Adrenal gland (tissue), 12 donors: Measurements from ENCODE around the gene DCDC2C. TPM values are rescaled to one million over a fixed set of nuclear protein-coding genes. Genes with fewer than 3 reads are reported as not detected.

ENCODE experiments used
- DNase-seq, 7 donors: peaks; one replicate each; pipeline ENCODE4 v3.0.0-alpha.2; 2019 to 2020
- H3K27ac ChIP-seq, 5 donors: fragments of 200-600 bp; sonication (generic) in 4 of 5; 1 replicate in 3 of 5; 2 replicates in 2 of 5; pipeline versions ENCODE4 v1.5.1 to v1.8.0; 2016 to 2020; ENCODE audit warnings: mild to moderate bottlenecking in 1 of 5
- H3K27me3 ChIP-seq: fragments of 200-600 bp; 2 replicates; pipeline ENCODE4 v1.8.0; 2021
- H3K36me3 ChIP-seq, 2 donors: fragments of 200-600 bp; replicated peaks in 1 of 2; 1 replicate in 1 of 2; 2 replicates in 1 of 2; pipeline versions ENCODE4 v1.5.1 to v1.8.0; 2018 to 2022
- H3K4me1 ChIP-seq, 2 donors: fragments of 200-600 bp; replicated peaks in 1 of 2; 1 replicate in 1 of 2; 2 replicates in 1 of 2; pipeline versions ENCODE4 v1.5.1 to v1.8.0; 2018 to 2021
- H3K4me3 ChIP-seq, 4 donors: fragments of 200-600 bp; sonication (generic) in 3 of 4; one replicate each; pipeline ENCODE4 v1.5.1; 2016 to 2018
- H3K9me3 ChIP-seq, 3 donors: fragments of 200-600 bp; sonication (generic) in 1 of 3; replicated peaks in 1 of 3; 1 replicate in 2 of 3; 2 replicates in 1 of 3; pipeline versions ENCODE4 v1.5.1 to v1.8.0; 2016 to 2021
- CTCF ChIP-seq, 6 experiments: fragments of 450-650 bp in 4 of 6; fragments of 200-600 bp in 2 of 6; sonication (generic) in 1 of 6; IDR thresholded peaks; 1 replicate in 5 of 6; 2 replicates in 1 of 6; pipeline versions ENCODE4 v1.5.1 to v1.8.0; 2016 to 2021; ENCODE audit warnings: antibody characterized with exemption in 6 of 6, mild to moderate bottlenecking in 2 of 6, moderate library complexity in 1 of 6
- POLR2A ChIP-seq, 2 donors: fragments of 450-650 bp; IDR thresholded peaks; one replicate each; pipeline ENCODE4 v1.6.1; 2017; ENCODE audit warnings: antibody characterized with exemption in 2 of 2, mild to moderate bottlenecking in 2 of 2, moderate library complexity in 1 of 2
- WGBS, 4 donors: extraction: QIAGEN DNeasy Blood & Tissue Kit in 2 of 4; methylation state at CpG; one replicate each; pipeline versions ENCODE4 v1.1.5 to v1.1.7; 2013 to 2017; 5-methylcytosine and 5-hydroxymethylcytosine counted together
- intact Hi-C, 2 donors: fragments of 100-400 bp; cut with DNase I; formaldehyde crosslinking; loops; one replicate each; pipeline versions ENCODE4 v1.14.1 to v1.15.0; 2022 to 2023
- polyA plus RNA-seq, 3 donors: library from polyadenylated mRNA; stranded (reverse); fragments of 200-250 nt in 2 of 3; fragments of 350-450 nt in 1 of 3; fragmentation: Illumina TruSeq in 1 of 3; extraction: RNeasy Lipid Tissue Mini Kit (QIAGEN cat#74804) in 1 of 3; gene quantifications; one replicate each; pipeline ENCODE4 v1.2.3, GENCODE V29; 2013 to 2014
- total RNA-seq, 9 donors: library from RNA; depleted of rRNA in 4 of 9; stranded (reverse); fragments of >200 nt in 4 of 9; fragments of 120-200 nt in 1 of 9; fragmentation: NEBNext Ultra II Directional in 1 of 9; extraction: Animal tissue kit (Norgen Biotek cat#: 25700) in 1 of 9; gene quantifications; one replicate each; pipeline versions ENCODE4 v1.1.0 to v1.2.4, GENCODE V29; 2013 to 2023
- donor health status: healthy with polysubstance abuse.
- donor health status: Bipolar disorder and iron deficiency.
- donor health status: DM: yes; HTN: yes; CAD: no.
- donor health status: DM: no; HTN: no; CAD: no.
- donor health status: DM: no; HTN: no; CAD: no.
- donor health status: DM: yes; HTN: yes; CAD: no.

DCDC2C gene
- total and polyA plus RNA-seq, 12 donors = 0.18 to 2.0 (median 0.39) TPM; not detected in 6

DNA sequence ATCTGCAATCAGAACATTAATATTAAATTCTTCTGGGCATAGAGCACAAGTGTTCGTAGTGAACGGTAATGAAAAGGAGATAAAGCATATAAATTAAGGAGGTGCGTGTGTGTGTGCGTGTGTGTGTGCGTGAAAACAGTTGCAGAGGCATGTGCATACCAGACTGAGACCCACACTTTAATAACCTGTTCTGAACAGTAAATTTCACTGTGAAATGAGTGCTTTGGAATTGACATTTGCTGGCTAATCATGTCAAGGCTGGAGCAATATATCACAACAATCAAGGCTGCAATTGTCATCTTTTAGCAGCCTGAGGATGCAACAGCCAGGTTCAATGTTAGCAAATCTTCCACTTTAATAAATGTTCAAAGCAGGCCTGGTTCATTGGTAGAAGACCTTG lies 57.9 kb downstream of the DCDC2C start:
- intact Hi-C loops = no loop called here

DNA sequence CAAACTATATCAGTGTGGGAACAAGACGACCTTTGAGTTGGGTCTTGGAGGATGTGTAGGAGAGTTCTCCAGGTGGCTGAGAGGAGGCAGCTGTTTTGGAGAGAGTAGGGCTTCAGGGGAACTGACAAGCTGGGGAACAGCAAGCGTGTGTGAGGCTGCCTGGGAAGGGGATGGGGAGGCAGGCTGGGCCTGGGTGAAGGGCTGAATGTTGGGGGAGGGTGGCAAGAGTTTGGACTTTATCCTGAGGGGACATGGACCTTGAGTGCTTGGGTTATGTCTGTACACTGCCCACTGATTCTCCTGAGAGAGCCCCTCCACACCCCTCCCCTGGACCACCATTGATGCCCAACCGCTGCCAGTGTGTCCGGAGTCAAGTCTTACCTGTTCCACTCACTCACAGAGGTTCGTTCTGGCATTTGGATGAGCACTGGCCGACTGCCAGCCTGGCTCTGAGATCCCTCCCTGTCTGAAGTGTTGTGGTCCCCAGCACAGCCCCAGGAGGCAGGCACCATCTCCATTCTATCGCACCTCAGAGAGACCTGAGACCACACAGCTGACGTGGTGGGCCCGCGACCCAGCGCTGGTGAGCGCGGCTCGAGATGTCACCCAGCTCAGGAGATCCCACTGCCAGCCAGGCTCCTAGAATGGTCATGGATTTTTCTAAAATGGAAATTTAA lies 59.5 kb downstream of the DCDC2C start:
- intact Hi-C loops = no loop called here
- Histone ChIP-seq H3K27me3 (no peaks in the 10 kb centered on the region), H3K36me3 (no peaks in the 10 kb centered on the region), H3K4me3 (no peak overlapping the region), H3K9me3 (no peaks in the 10 kb centered on the region), H3K27ac (no peak overlapping the region), H3K4me1 (no peaks in the 10 kb centered on the region)
- WGBS, 4 donors = 85 to 88% (median 87%) methylated on average over 12 to 14 of the region's 14 CpGs
- peak in 1 of 7 donors; percentile 43 for DNase-seq
- TF ChIP-seq POLR2A (IDR thresholded peaks at IDR 0.05) (no peak), CTCF (IDR thresholded peaks at IDR 0.05) (no peak)

More for the DNA sequence above, 57.9 kb downstream of the DCDC2C start:
- Histone ChIP-seq H3K4me3 (no peak overlapping the region), H3K36me3 (no peaks in the 10 kb centered on the region), H3K9me3 (no peaks in the 10 kb centered on the region), H3K27ac (no peak overlapping the region), H3K4me1 (no peaks in the 10 kb centered on the region), H3K27me3 (no peaks in the 10 kb centered on the region)
- peak in 1 of 7 donors; percentile 11 for DNase-seq
- WGBS, 4 donors = 65 to 76% (median 68%) methylated on average over 5 of the region's 5 CpGs
- TF ChIP-seq POLR2A (IDR thresholded peaks at IDR 0.05) (no peak), CTCF (IDR thresholded peaks at IDR 0.05) (no peak)

GRCh38 chr2:3766824-3767223 lies 63.4 kb downstream of the DCDC2C start:
- TF ChIP-seq CTCF (IDR thresholded peaks at IDR 0.05) = no peak
- no peak for TF ChIP-seq POLR2A (IDR thresholded peaks at IDR 0.05)
- intact Hi-C loops = no loop called here
- 84 to 97% (median 89%) methylated on average over 14 of the region's 14 CpGs for WGBS, 4 donors

DNA sequence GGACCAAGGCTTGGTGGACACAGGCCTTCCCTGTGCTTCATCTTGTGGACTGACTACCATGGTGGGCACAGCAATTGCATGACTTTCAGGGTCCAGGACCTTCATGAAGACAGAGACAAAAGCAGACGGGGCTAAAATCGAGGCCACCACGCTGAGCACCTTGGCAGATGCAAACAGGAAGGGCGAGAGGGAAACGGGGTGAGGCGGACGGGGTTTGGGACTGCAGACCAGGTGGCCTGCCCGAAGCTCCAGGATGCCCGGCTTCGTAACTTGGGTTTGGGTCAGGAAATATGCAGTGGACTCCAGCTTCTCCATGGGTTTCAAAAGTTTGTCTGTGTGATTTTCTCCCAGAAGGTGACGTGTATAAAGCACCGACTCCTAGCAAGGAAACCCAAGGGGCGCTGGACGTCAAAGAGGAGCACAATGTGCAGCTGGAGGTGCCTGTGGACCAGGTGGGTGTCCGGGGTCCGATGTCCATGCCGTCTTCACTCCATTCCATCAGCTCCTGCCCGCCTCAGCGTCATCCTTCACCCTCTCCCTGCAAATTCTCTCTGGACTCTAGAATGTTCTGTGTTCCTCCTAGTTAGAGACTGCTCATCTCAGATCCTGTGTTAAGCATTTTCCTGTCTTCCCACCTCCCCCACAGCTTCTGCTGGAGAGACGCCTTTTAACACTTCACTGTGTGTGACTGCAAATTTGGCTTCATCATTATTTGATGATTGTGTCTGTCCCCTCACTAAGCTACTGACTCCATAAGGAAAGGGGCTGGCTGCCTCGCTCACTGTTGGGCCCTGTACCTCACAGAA lies 65.8 kb downstream of the DCDC2C start:
- Histone ChIP-seq H3K27me3 (no peaks in the 10 kb centered on the region), H3K4me3 (no peak overlapping the region), H3K4me1 (no peaks in the 10 kb centered on the region), H3K36me3 (no peaks in the 10 kb centered on the region), H3K27ac (no peak overlapping the region), H3K9me3 (no peaks in the 10 kb centered on the region)
- 83 to 92% (median 87%) methylated on average over 21 of the region's 21 CpGs for WGBS, 4 donors
- intact Hi-C loops = no loop called here
- TF ChIP-seq CTCF (IDR thresholded peaks at IDR 0.05) (no peak), POLR2A (IDR thresholded peaks at IDR 0.05) (no peak)
- DNase-seq = peak in 1 of 7 donors; percentile 35

More at GRCh38 chr2:3766824-3767223, 63.4 kb downstream of the DCDC2C start:
- peak in 1 of 7 donors; percentile 6 for DNase-seq
- H3K4me1 ChIP-seq = no peaks in the 10 kb centered on the region
- H3K36me3 ChIP-seq = no peaks in the 10 kb centered on the region
- no peaks in the 10 kb centered on the region for H3K27me3 ChIP-seq
- H3K9me3 ChIP-seq = no peaks in the 10 kb centered on the region
- no peak overlapping the region for H3K27ac ChIP-seq
- no peak overlapping the region for H3K4me3 ChIP-seq
